GM12878 (cell line): ENCODE data around the gene RANBP9. TPM values are rescaled to one million over a fixed set of nuclear protein-coding genes. Genes with fewer than 3 reads are reported as not detected.
A peak's percentile ranks its signal among the peaks of the same experiment; 100 is the strongest.

Experiments used
- ASH2L ChIP-seq: fragments of 300-600, 200-600 bp; sonication (generic); IDR thresholded peaks from 2 replicates; pipeline ENCODE4 v1.6.1; 2017; ENCODE audit warnings: low read depth, mild to moderate bottlenecking, borderline replicate concordance
- BCLAF1 ChIP-seq: fragments of 450-650 bp; IDR thresholded peaks from 2 replicates; pipeline ENCODE4 v1.6.1; 2017; ENCODE audit warnings: antibody characterized with exemption, mild to moderate bottlenecking, moderate library complexity
- BMI1 ChIP-seq: fragments of 450-650 bp; IDR thresholded peaks from 2 replicates; pipeline ENCODE4 v1.6.1; 2016; ENCODE audit warnings: mild to moderate bottlenecking, moderate library complexity, borderline replicate concordance
- BRCA1 ChIP-seq: IDR thresholded peaks from 2 replicates; pipeline ENCODE4 v1.6.1; 2011; ENCODE audit warnings: low read depth, low read length, improper control_type of control experiment
- CEBPB ChIP-seq, 2 experiments: fragments of 150-350 bp in 1 of 2; IDR thresholded peaks; 2 replicates each; pipeline ENCODE4 v1.6.1; 2012 to 2014; ENCODE audit warnings: low read depth in 2 of 2, low read length in 2 of 2, borderline replicate concordance in 1 of 2, inconsistent platforms in 1 of 2
- CHD1 ChIP-seq: IDR thresholded peaks from 2 replicates; pipeline ENCODE4 v1.6.1; 2012; ENCODE audit warnings: low read depth, low read length, improper control_type of control experiment
- DPF2 ChIP-seq: fragments of 450-650 bp; IDR thresholded peaks from 2 replicates; pipeline ENCODE4 v1.6.1; 2017; ENCODE audit warnings: mild to moderate bottlenecking
- E2F4 ChIP-seq: IDR thresholded peaks from 2 replicates; pipeline ENCODE4 v1.6.1; 2012; ENCODE audit warnings: low read depth, low read length, improper control_type of control experiment
- HCFC1 ChIP-seq: fragments of 150-350 bp; IDR thresholded peaks from 2 replicates; pipeline ENCODE4 v1.6.1; 2014; ENCODE audit warnings: low read length
- KAT2A ChIP-seq: conservative IDR thresholded peaks from 2 replicates; pipeline ENCODE4 v1.6.1; 2011; ENCODE audit warnings: low read depth, low read length; ENCODE audit not compliant: control insufficient read depth
- MTA3 ChIP-seq: IDR thresholded peaks from 2 replicates; pipeline ENCODE4 v1.6.1; 2012; ENCODE audit warnings: low read length, inconsistent platforms, borderline replicate concordance
- NFYA ChIP-seq: IDR thresholded peaks from 2 replicates; pipeline ENCODE4 v1.6.1; 2011; ENCODE audit warnings: low read depth, mild to moderate bottlenecking, low read length, improper control_type of control experiment, borderline replicate concordance
- NR2C1 ChIP-seq: fragments of 450-650 bp; IDR thresholded peaks from 2 replicates; pipeline ENCODE4 v1.6.1; 2017; ENCODE audit warnings: antibody characterized with exemption, mild to moderate bottlenecking, moderate library complexity
- PAX8 ChIP-seq: fragments of 450-650 bp; IDR thresholded peaks from 2 replicates; pipeline ENCODE4 v1.6.1; 2017; ENCODE audit warnings: mild to moderate bottlenecking, moderate library complexity
- PML ChIP-seq: IDR thresholded peaks from 2 replicates; pipeline ENCODE4 v1.6.1; 2012; ENCODE audit warnings: low read length, inconsistent platforms
- RFX5 ChIP-seq: IDR thresholded peaks from 2 replicates; pipeline ENCODE4 v1.6.1; 2011; ENCODE audit warnings: low read depth, low read length, improper control_type of control experiment
- RUNX3 ChIP-seq: IDR thresholded peaks from 2 replicates; pipeline ENCODE4 v1.6.1; 2012; ENCODE audit warnings: low read length, inconsistent platforms
- SP1 ChIP-seq: IDR thresholded peaks from one replicate; pipeline ENCODE4 v1.6.1; 2011; ENCODE audit warnings: low read depth, low read length
- STAT1 ChIP-seq: fragments of 450-650 bp; conservative IDR thresholded peaks from 2 replicates; pipeline ENCODE4 v1.6.1; 2014; ENCODE audit warnings: antibody characterized with exemption, mild to moderate bottlenecking
- SUPT20H ChIP-seq: IDR thresholded peaks from 2 replicates; pipeline ENCODE4 v1.6.1; 2011; ENCODE audit warnings: low read depth, mild to moderate bottlenecking, low read length, moderate library complexity, borderline replicate concordance; ENCODE audit not compliant: control insufficient read depth
- YY1 ChIP-seq: IDR thresholded peaks from 2 replicates; pipeline ENCODE4 v1.6.1; 2011; ENCODE audit warnings: low read depth, mild to moderate bottlenecking, low read length
- ZBTB33 ChIP-seq: fragments of 450-650 bp; IDR thresholded peaks from 2 replicates; pipeline ENCODE4 v1.6.1; 2017; ENCODE audit warnings: mild to moderate bottlenecking
- ZNF622 ChIP-seq: fragments of 450-650 bp; IDR thresholded peaks from 2 replicates; pipeline ENCODE4 v1.6.1; 2017; ENCODE audit warnings: mild to moderate bottlenecking, inconsistent platforms
- ZSCAN29 ChIP-seq: fragments of 450-650 bp; IDR thresholded peaks from 2 replicates; pipeline ENCODE4 v1.6.1; 2017; ENCODE audit warnings: mild to moderate bottlenecking, moderate library complexity
- polyA plus RNA-seq, 11 experiments: library from polyadenylated mRNA; depleted of rRNA in 4 of 11; unstranded in 6 of 11; stranded (reverse) in 5 of 11; fragments of >200 nt; fragmentation: Nextera tagmentation in 4 of 11; fragmentation: Illumina TruSeq in 1 of 11; extraction: Ambion mirVana in 4 of 11; extraction: Trizol in 1 of 11; gene quantifications; 1 replicate in 1 of 11; 2 replicates in 10 of 11; pipeline versions ENCODE4 v1.2.1 to v1.2.3, GENCODE V29; 2011 to 2016; ENCODE audit warnings: inconsistent platforms in 2 of 11, missing spikeins in 2 of 11, low read depth in 1 of 11
- total RNA-seq, 4 experiments: library from RNA; depleted of rRNA in 3 of 4; stranded (reverse); fragments of >200 nt in 3 of 4; fragmentation: Illumina TruSeq in 1 of 4; extraction: Trizol in 1 of 4; gene quantifications; 2 replicates each; pipeline versions ENCODE4 v1.2.1 to v1.2.3, GENCODE V29; 2013 to 2021
- TF ChIP-seq, protein P1 (sequence below): fragments of 450-650 bp; IDR thresholded peaks from 2 replicates; pipeline ENCODE4 v1.6.1; 2014; ENCODE audit warnings: mild to moderate bottlenecking
- TF ChIP-seq, protein P2 (sequence below): IDR thresholded peaks from 2 replicates; pipeline ENCODE4 v1.6.1; 2011; ENCODE audit warnings: borderline replicate concordance, low read depth, mild to moderate bottlenecking, moderate library complexity, low read length; ENCODE audit not compliant: insufficient read depth, poor library complexity, severe bottlenecking

RANBP9 gene
- total and polyA plus RNA-seq, 10 of the 15 experiments (the other 5 are each of a cell fraction or from before 2014, with no cell fraction given), result 3.7 to 43.1 (median 16.2) TPM

GRCh38 chr6:13715444-13715883, 3.8 kb upstream of the RANBP9 start (continued):
- TF ChIP-seq, protein P1, sequence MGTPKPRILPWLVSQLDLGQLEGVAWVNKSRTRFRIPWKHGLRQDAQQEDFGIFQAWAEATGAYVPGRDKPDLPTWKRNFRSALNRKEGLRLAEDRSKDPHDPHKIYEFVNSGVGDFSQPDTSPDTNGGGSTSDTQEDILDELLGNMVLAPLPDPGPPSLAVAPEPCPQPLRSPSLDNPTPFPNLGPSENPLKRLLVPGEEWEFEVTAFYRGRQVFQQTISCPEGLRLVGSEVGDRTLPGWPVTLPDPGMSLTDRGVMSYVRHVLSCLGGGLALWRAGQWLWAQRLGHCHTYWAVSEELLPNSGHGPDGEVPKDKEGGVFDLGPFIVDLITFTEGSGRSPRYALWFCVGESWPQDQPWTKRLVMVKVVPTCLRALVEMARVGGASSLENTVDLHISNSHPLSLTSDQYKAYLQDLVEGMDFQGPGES, result no peak
- TF ChIP-seq STAT1, result no peak
- no peak for TF ChIP-seq BCLAF1
- no peak for TF ChIP-seq ASH2L
- no peak for TF ChIP-seq RFX5
- no peak for TF ChIP-seq SUPT20H
- TF ChIP-seq MTA3, result peak; percentile 55; the same call in 1 of the 2 replicates
- no peak for TF ChIP-seq ZNF622
- TF ChIP-seq, protein P2, sequence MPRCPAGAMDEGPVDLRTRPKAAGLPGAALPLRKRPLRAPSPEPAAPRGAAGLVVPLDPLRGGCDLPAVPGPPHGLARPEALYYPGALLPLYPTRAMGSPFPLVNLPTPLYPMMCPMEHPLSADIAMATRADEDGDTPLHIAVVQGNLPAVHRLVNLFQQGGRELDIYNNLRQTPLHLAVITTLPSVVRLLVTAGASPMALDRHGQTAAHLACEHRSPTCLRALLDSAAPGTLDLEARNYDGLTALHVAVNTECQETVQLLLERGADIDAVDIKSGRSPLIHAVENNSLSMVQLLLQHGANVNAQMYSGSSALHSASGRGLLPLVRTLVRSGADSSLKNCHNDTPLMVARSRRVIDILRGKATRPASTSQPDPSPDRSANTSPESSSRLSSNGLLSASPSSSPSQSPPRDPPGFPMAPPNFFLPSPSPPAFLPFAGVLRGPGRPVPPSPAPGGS, result no peak
- no peak for TF ChIP-seq NR2C1
- peak; percentile 28; the same call in 1 of the 2 replicates for TF ChIP-seq DPF2
- TF ChIP-seq NFYA, result no peak
- TF ChIP-seq RUNX3, result peak; percentile 98
- TF ChIP-seq BMI1, result no peak
- TF ChIP-seq ZBTB33, result no peak
- TF ChIP-seq SP1, result no peak
- TF ChIP-seq CEBPB (IDR thresholded peaks at IDR 0.05; ENCODE audit: borderline replicate concordance in 1 of 2, low read depth in 2 of 2, low read length in 2 of 2), result no peak
- no peak for TF ChIP-seq HCFC1
- TF ChIP-seq BRCA1, result no peak
- TF ChIP-seq PAX8, result no peak
- TF ChIP-seq PML, result no peak
- TF ChIP-seq ZSCAN29, result no peak
- no peak for TF ChIP-seq KAT2A
- TF ChIP-seq E2F4, result no peak
- TF ChIP-seq CHD1, result no peak
- peak; percentile 83 for TF ChIP-seq YY1
